Body of pancreas (tissue), 4 donors: ENCODE results near the gene OR4D6. TPM values are rescaled to one million over a fixed set of nuclear protein-coding genes. Genes with fewer than 3 reads are reported as not detected.
"Not testable (repeated sequence)": the region's sequence is repeated elsewhere in the genome, so short reads cannot be mapped to it uniquely, and the experiment has no call there.

Source experiments
- ATAC-seq: fragments of 150-250 bp; one replicate; pipeline ENCODE4 v1.9.1; 2016
- DNase-seq, 4 donors: peaks; one replicate each; pipeline ENCODE4 v3.0.0-alpha.2; 2019
- H3K27ac ChIP-seq, 4 donors: fragments of 200-600 bp; sonication (generic); 1 replicate in 3 of 4; 2 replicates in 1 of 4; pipeline versions ENCODE4 v1.5.1 to v1.6.1; 2016 to 2019; ENCODE audit warnings: mild to moderate bottlenecking in 1 of 4, mixed read lengths in 1 of 4, moderate library complexity in 1 of 4
- H3K27me3 ChIP-seq, 2 donors: fragments of 200-600 bp; sonication (generic); one replicate each; pipeline ENCODE4 v1.6.0; 2016; ENCODE audit warnings: mild to moderate bottlenecking in 1 of 2
- H3K36me3 ChIP-seq, 2 donors: fragments of 200-600 bp; sonication (generic); replicated peaks in 1 of 2; 2 replicates each; pipeline ENCODE4 v1.5.1; 2016; ENCODE audit warnings: low read depth in 2 of 2; ENCODE audit not compliant: insufficient read depth in 1 of 2
- H3K4me1 ChIP-seq: fragments of 200-600 bp; sonication (generic); one replicate; pipeline ENCODE4 v1.6.0; 2016
- H3K4me3 ChIP-seq, 2 donors: fragments of 200-600 bp; sonication (generic); 1 replicate in 1 of 2; 2 replicates in 1 of 2; pipeline ENCODE4 v1.5.1; 2016 to 2019
- H3K9me3 ChIP-seq, 3 donors: fragments of 200-600 bp; sonication (generic); 1 replicate in 2 of 3; 2 replicates in 1 of 3; pipeline ENCODE4 v1.5.1; 2016
- CTCF ChIP-seq, 7 experiments: fragments of 450-650 bp in 4 of 7; fragments of 200-600 bp in 3 of 7; sonication (generic) in 3 of 7; IDR thresholded peaks; one replicate each; pipeline ENCODE4 v1.5.1; 2016 to 2019; ENCODE audit warnings: antibody characterized with exemption in 7 of 7
- POLR2A ChIP-seq, 3 donors: fragments of 450-650 bp; IDR thresholded peaks; one replicate each; pipeline ENCODE4 v1.6.1; 2016; ENCODE audit warnings: antibody characterized with exemption in 3 of 3, mild to moderate bottlenecking in 2 of 3
- WGBS, 2 donors: methylation state at CpG; one replicate each; pipeline ENCODE4 v1.1.5; 2017; 5-methylcytosine and 5-hydroxymethylcytosine counted together
- intact Hi-C: fragments of 100-400 bp; cut with DNase I; formaldehyde crosslinking; loops from one replicate; pipeline ENCODE4 v1.15.1; 2023
- total RNA-seq, 2 donors: library from RNA; depleted of rRNA; stranded (reverse); fragments of >200 nt; gene quantifications; one replicate each; pipeline ENCODE4 v1.1.0, GENCODE V29; 2016

The OR4D6 gene
- total RNA-seq, 2 donors from 2014 or later: not detected

GRCh38 chr11:59429924-59430516 is 26.7 kb upstream of the OR4D6 start:
- intact Hi-C loops: loop anchor here (10.0 kb wide), 1 partner anchor 165 kb away; no protein-coding TSS in a partner anchor
- DNase-seq: peak; percentile 27 to 66 (median 35)
- no peak overlapping the region for H3K4me3 ChIP-seq
- no peaks in the 10 kb centered on the region for H3K4me1 ChIP-seq
- no peaks in the 10 kb centered on the region for H3K9me3 ChIP-seq
- no peak overlapping the region for H3K27ac ChIP-seq
- H3K36me3 ChIP-seq: no peaks in the 10 kb centered on the region
- H3K27me3 ChIP-seq: no peaks in the 10 kb centered on the region
- TF ChIP-seq CTCF (IDR thresholded peaks at IDR 0.05): peak; percentile 58 to 90 (median 82)
- no peak for TF ChIP-seq POLR2A (IDR thresholded peaks at IDR 0.05)
- WGBS, 2 donors: 58 to 60% methylated on average over 4 of the region's 4 CpGs
- no peak for ATAC-seq

DNA sequence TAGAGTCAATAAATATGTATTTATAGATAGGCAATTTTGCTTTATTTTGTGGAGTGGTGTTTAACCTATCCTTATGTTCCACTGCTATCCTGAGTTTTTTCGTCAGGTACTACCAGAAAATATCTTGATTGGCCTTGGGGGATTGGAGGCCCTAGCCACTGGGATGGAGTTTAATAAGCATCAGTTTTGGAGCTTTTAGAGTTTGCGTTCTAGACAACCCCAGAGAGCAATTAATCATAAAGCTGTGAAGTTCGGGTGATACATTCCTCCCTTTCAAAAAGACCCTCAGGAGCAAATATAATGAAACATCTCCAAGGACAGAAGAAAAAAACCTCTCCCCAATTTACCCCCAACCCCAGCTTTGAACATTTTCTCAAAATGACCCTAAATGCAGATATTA is 20.6 kb upstream of the OR4D6 start, which contains the start of gene OR5A1:
OR5A1 (plus strand) TSS at position 301 of the 400 bp plus-strand sequence. CDS start 6,700 bp downstream, outside the sequence.
- no peaks in the 10 kb centered on the region for H3K36me3 ChIP-seq
- ATAC-seq: no peak
- H3K27ac ChIP-seq: no peak within 1 kb of the TSS
- intact Hi-C loops: loop anchor here (10.0 kb wide), 1 partner anchor 171 kb away; no protein-coding TSS in a partner anchor
- no peaks in the 10 kb centered on the region for H3K4me1 ChIP-seq
- no peak for TF ChIP-seq POLR2A (IDR thresholded peaks at IDR 0.05)
- no peak for TF ChIP-seq CTCF (IDR thresholded peaks at IDR 0.05)
- no peaks in the 10 kb centered on the region for H3K9me3 ChIP-seq
- H3K4me3 ChIP-seq: no peak within 1 kb of the TSS
- H3K27me3 ChIP-seq: no peaks in the 10 kb centered on the region
- no peak for DNase-seq
- 67 to 68% methylated on average over 3 of the region's 3 CpGs for WGBS, 2 donors

GRCh38 chr11:59437770-59438169 is 19.0 kb upstream of the OR4D6 start:
- no peak for TF ChIP-seq POLR2A (IDR thresholded peaks at IDR 0.05)
- no peak for TF ChIP-seq CTCF (IDR thresholded peaks at IDR 0.05)
- Histone ChIP-seq H3K27ac (no peak overlapping the region), H3K4me1 (no peaks in the 10 kb centered on the region), H3K36me3 (no peaks in the 10 kb centered on the region), H3K9me3 (no peaks in the 10 kb centered on the region), H3K4me3 (no peak overlapping the region), H3K27me3 (no peaks in the 10 kb centered on the region)
- ATAC-seq: no peak
- DNase-seq: no peak
- WGBS, 2 donors: 85 to 86% methylated on average over 7 of the region's 7 CpGs
- intact Hi-C loops: loop anchor here (10.0 kb wide), 1 partner anchor 173 kb away; no protein-coding TSS in a partner anchor

- intact Hi-C loops, ATAC-seq, H3K27me3 ChIP-seq, H3K4me1 ChIP-seq, DNase-seq, H3K9me3 ChIP-seq, H3K36me3 ChIP-seq, H3K4me3 ChIP-seq, H3K27ac ChIP-seq: not testable (repeated sequence)
- 76 to 82% methylated on average over 1 of the region's 1 CpG for WGBS, 2 donors
These were observed 11.1 kb upstream of the OR4D6 start for GRCh38 chr11:59445624-59446023.

GRCh38 chr11:59448484-59448883 is 8.3 kb upstream of the OR4D6 start:
- 58 to 69% methylated on average over 2 of the region's 2 CpGs for WGBS, 2 donors
- Histone ChIP-seq H3K27ac (no peak overlapping the region), H3K36me3 (no peaks in the 10 kb centered on the region), H3K4me3 (no peak overlapping the region), H3K9me3 (no peaks in the 10 kb centered on the region), H3K27me3 (no peaks in the 10 kb centered on the region), H3K4me1 (no peaks in the 10 kb centered on the region)
- DNase-seq (no peak), ATAC-seq (no peak)
- intact Hi-C loops: no loop called here
- TF ChIP-seq POLR2A (IDR thresholded peaks at IDR 0.05) (no peak), CTCF (IDR thresholded peaks at IDR 0.05) (no peak)
